Natural killer cell (primary cell): Measurements from ENCODE around the gene CDCA4. TPM values are rescaled to one million over a fixed set of nuclear protein-coding genes. Genes with fewer than 3 reads are reported as not detected.

Experiments
- ATAC-seq, 3 donors: fragments of 150-1000 bp in 2 of 3; fragments of 200-7000 bp in 1 of 3; cut with Tn5 transposase; 1 replicate in 1 of 3; 2 replicates in 2 of 3; pipeline ENCODE4 v1.10.0; 2021; ENCODE audit warnings: mild to moderate bottlenecking in 2 of 3, moderate library complexity in 2 of 3
- DNase-seq, 2 donors: peaks; one replicate each; pipeline versions ENCODE4 v3.0.0 to v3.0.0-alpha.2; 2013 to 2021; ENCODE audit warnings: mixed read lengths in 1 of 2
- H3K27ac ChIP-seq: one replicate; pipeline ENCODE4 v1.5.1; 2013; ENCODE audit warnings: mild to moderate bottlenecking, low read length
- H3K27me3 ChIP-seq: one replicate; pipeline ENCODE4 v1.6.1; 2013; ENCODE audit warnings: low read length; ENCODE audit not compliant: control insufficient read depth, insufficient read depth
- H3K36me3 ChIP-seq: one replicate; pipeline ENCODE4 v1.6.1; 2013; ENCODE audit warnings: low read length; ENCODE audit not compliant: control insufficient read depth, insufficient read depth
- H3K4me1 ChIP-seq: one replicate; pipeline ENCODE4 v1.6.1; 2013; ENCODE audit warnings: low read length; ENCODE audit not compliant: control insufficient read depth, insufficient read depth
- H3K4me3 ChIP-seq: one replicate; pipeline ENCODE4 v1.5.1; 2013; ENCODE audit warnings: low read length
- H3K9me3 ChIP-seq: one replicate; pipeline ENCODE4 v1.6.1; 2013; ENCODE audit warnings: low read length; ENCODE audit not compliant: control insufficient read depth, insufficient read depth
- H3K27ac Mint-ChIP-seq, 2 donors: one replicate each; pipeline ENCODE4 v1.8.0; 2022; ENCODE audit warnings: mild to moderate bottlenecking in 2 of 2, mixed read lengths in 2 of 2, moderate library complexity in 1 of 2
- H3K27me3 Mint-ChIP-seq, 2 donors: one replicate each; pipeline ENCODE4 v1.8.0; 2022; ENCODE audit warnings: low read depth in 2 of 2, mixed read lengths in 2 of 2
- H3K36me3 Mint-ChIP-seq: one replicate; pipeline ENCODE4 v1.8.0; 2022; ENCODE audit warnings: mixed read lengths
- H3K4me1 Mint-ChIP-seq, 2 donors: one replicate each; pipeline ENCODE4 v1.8.0; 2022; ENCODE audit warnings: mixed read lengths in 2 of 2
- H3K4me3 Mint-ChIP-seq: one replicate; pipeline ENCODE4 v1.8.0; 2022; ENCODE audit warnings: mild to moderate bottlenecking, moderate library complexity, mixed read lengths
- H3K9me3 Mint-ChIP-seq, 2 donors: one replicate each; pipeline ENCODE4 v1.8.0; 2022; ENCODE audit warnings: mixed read lengths in 2 of 2
- WGBS: methylation state at CpG from one replicate; pipeline ENCODE4 v1.1.7; 2013; ENCODE audit warnings: missing lambda C conversion rate; ENCODE audit not compliant: insufficient coverage; 5-methylcytosine and 5-hydroxymethylcytosine counted together
- intact Hi-C: fragments of 100-400 bp; cut with micrococcal nuclease; formaldehyde crosslinking; loops from one replicate; pipeline ENCODE4 v1.14.2; 2022
- total RNA-seq, 4 donors: library from RNA; stranded (reverse); fragments of 120-200 nt in 1 of 4; gene quantifications; one replicate each; pipeline versions ENCODE4 v1.2.3 to v1.2.4, GENCODE V29; 2013 to 2022
- TF ChIP-seq, protein P1 (sequence below): fragments of 200-600 bp; IDR thresholded peaks from one replicate; pipeline ENCODE4 v1.8.0; 2022; ENCODE audit warnings: antibody characterized with exemption

CDCA4 gene
- total RNA-seq, 3 donors from 2014 or later (not counting 1 experiment from before 2014, with no cell fraction given) = 10.3 to 20.7 (median 16.6) TPM

- no peak overlapping the region for H3K4me3 ChIP-seq
- peaks cover 5% of the 10 kb centered on the region for H3K27me3 ChIP-seq
- Mint-ChIP-seq H3K4me3 (no peak overlapping the region), H3K27ac (no peak overlapping the region), H3K4me1 (peaks cover 6 to 9% of the 10 kb centered on the region in 2 donors), H3K36me3 (no peaks in the 10 kb centered on the region), H3K9me3 (no peaks in the 10 kb centered on the region), H3K27me3 (peaks cover 8 to 9% of the 10 kb centered on the region in 2 donors)
- TF ChIP-seq, protein P1, sequence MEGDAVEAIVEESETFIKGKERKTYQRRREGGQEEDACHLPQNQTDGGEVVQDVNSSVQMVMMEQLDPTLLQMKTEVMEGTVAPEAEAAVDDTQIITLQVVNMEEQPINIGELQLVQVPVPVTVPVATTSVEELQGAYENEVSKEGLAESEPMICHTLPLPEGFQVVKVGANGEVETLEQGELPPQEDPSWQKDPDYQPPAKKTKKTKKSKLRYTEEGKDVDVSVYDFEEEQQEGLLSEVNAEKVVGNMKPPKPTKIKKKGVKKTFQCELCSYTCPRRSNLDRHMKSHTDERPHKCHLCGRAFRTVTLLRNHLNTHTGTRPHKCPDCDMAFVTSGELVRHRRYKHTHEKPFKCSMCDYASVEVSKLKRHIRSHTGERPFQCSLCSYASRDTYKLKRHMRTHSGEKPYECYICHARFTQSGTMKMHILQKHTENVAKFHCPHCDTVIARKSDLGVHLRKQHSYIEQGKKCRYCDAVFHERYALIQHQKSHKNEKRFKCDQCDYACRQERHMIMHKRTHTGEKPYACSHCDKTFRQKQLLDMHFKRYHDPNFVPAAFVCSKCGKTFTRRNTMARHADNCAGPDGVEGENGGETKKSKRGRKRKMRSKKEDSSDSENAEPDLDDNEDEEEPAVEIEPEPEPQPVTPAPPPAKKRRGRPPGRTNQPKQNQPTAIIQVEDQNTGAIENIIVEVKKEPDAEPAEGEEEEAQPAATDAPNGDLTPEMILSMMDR = no peak
- H3K4me1 ChIP-seq = peaks cover 9% of the 10 kb centered on the region
- no peaks in the 10 kb centered on the region for H3K9me3 ChIP-seq
- H3K27ac ChIP-seq = no peak overlapping the region
- intact Hi-C loops = loop anchor here (10.0 kb wide), 1 partner anchor 383 kb away; no protein-coding TSS in a partner anchor
- no peak for DNase-seq
- H3K36me3 ChIP-seq = no peaks in the 10 kb centered on the region
- ATAC-seq = no peak
- WGBS = 90% methylated on average over 12 of the region's 12 CpGs
Observed at GRCh38 chr14:104971447-104972240, 49.2 kb downstream of the CDCA4 start.

DNA sequence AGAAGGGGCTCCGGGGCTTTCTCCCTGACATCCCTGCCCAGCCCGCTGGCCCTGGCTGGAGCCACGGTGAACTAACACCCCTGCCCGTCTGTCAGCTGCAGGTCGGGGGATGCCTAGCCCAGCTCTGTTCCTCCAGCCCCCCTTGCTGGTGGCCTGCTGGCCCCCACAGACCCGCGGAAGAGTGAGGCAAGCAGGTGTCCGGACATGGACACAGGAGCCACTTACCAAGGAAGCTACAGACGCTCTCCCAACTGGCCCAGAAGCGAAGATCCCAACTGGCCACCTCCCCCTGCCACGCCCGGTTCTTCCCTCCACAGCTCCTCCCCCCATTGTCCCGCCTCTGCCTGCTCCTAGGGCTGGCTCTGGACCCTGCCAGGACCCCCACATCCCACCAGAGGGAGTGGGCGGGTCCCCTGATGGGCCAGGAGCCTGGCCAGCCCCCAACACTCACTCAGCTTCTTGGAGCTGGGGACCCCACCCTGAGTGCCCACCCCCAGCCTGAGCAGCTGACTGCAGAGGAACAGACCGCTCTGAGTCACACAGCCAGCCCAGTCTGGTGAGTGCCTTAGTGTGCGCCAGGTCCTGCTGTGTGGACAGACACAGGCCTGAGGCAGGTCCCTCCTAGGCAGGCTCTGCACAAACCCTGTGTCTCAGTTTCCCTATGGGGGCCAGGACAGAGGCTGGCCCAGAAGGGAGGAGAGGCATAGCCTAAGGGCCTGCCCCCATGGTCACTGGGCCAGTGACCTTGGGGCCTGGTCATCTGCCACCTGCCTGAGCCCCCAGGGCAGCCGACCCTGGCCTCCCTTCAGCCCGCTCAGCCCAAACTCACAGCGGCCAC is 50.4 kb downstream of the CDCA4 start:
- intact Hi-C loops = loop anchor here (10.0 kb wide), 1 partner anchor 384 kb away; no protein-coding TSS in a partner anchor

DNA sequence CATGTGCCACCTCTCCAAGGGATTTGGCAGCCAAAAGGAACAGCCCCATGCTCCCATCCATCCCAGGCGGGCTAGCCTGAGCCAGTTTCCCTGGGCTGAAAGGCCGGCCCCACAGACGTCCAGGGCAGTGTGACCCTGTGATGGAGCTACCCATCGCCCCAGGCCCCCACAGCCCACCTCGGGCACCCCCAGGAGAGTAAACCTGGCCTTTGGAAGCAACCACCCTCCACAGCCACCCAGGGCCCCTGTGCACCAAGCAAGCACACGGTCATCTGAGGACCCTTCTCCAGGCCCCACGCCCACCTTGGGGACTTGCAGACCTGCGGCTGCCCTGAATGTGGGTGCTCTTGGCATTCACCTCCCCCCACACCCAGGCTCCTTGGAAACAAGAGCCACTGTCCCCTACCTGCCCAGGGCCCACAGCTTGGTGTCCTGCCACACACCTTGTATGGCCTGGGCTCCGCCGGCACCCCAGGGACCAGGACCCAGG is 51.1 kb downstream of the CDCA4 start:
- H3K4me1 ChIP-seq = peaks cover 5% of the 10 kb centered on the region
- H3K4me3 ChIP-seq = no peak overlapping the region
- no peak overlapping the region for H3K27ac ChIP-seq
- intact Hi-C loops = loop anchor here (10.0 kb wide), 1 partner anchor 385 kb away; no protein-coding TSS in a partner anchor
- no peaks in the 10 kb centered on the region for H3K36me3 ChIP-seq
- TF ChIP-seq, protein P1 = no peak
- DNase-seq (no peak), ATAC-seq (no peak)
- WGBS = 90% methylated on average over 10 of the region's 10 CpGs
- Mint-ChIP-seq H3K4me3 (no peak overlapping the region), H3K27ac (no peak overlapping the region), H3K36me3 (no peaks in the 10 kb centered on the region), H3K9me3 (no peaks in the 10 kb centered on the region), H3K27me3 (peaks cover 0 to 6% of the 10 kb centered on the region in 2 donors), H3K4me1 (no peaks in the 10 kb centered on the region)
- peaks cover 2% of the 10 kb centered on the region for H3K27me3 ChIP-seq
- H3K9me3 ChIP-seq = no peaks in the 10 kb centered on the region

More for the DNA sequence above, 50.4 kb downstream of the CDCA4 start:
- no peaks in the 10 kb centered on the region for H3K36me3 Mint-ChIP-seq
- H3K27me3 Mint-ChIP-seq = peaks cover 0 to 6% of the 10 kb centered on the region in 2 donors
- TF ChIP-seq, protein P1 = no peak
- H3K9me3 ChIP-seq = no peaks in the 10 kb centered on the region
- H3K36me3 ChIP-seq = no peaks in the 10 kb centered on the region
- H3K4me3 Mint-ChIP-seq = no peak overlapping the region
- H3K27ac Mint-ChIP-seq = no peak overlapping the region
- H3K4me3 ChIP-seq = no peak overlapping the region
- H3K4me1 Mint-ChIP-seq = no peaks in the 10 kb centered on the region
- peaks cover 5% of the 10 kb centered on the region for H3K4me1 ChIP-seq
- ATAC-seq (no peak), DNase-seq (no peak)
- H3K27ac ChIP-seq = no peak overlapping the region
- WGBS = 88% methylated on average over 19 of the region's 19 CpGs
- H3K9me3 Mint-ChIP-seq = no peaks in the 10 kb centered on the region
- H3K27me3 ChIP-seq = peaks cover 2% of the 10 kb centered on the region
